HPDE6-E6E7 (cell line): ENCODE results near the gene PPP2R5B.

Source experiments
- DNase-seq: peaks from one replicate; pipeline ENCODE4 v3.0.0; 2011; ENCODE audit warnings: missing footprints; ENCODE audit errors: extremely low spot score

The PPP2R5B gene

DNA sequence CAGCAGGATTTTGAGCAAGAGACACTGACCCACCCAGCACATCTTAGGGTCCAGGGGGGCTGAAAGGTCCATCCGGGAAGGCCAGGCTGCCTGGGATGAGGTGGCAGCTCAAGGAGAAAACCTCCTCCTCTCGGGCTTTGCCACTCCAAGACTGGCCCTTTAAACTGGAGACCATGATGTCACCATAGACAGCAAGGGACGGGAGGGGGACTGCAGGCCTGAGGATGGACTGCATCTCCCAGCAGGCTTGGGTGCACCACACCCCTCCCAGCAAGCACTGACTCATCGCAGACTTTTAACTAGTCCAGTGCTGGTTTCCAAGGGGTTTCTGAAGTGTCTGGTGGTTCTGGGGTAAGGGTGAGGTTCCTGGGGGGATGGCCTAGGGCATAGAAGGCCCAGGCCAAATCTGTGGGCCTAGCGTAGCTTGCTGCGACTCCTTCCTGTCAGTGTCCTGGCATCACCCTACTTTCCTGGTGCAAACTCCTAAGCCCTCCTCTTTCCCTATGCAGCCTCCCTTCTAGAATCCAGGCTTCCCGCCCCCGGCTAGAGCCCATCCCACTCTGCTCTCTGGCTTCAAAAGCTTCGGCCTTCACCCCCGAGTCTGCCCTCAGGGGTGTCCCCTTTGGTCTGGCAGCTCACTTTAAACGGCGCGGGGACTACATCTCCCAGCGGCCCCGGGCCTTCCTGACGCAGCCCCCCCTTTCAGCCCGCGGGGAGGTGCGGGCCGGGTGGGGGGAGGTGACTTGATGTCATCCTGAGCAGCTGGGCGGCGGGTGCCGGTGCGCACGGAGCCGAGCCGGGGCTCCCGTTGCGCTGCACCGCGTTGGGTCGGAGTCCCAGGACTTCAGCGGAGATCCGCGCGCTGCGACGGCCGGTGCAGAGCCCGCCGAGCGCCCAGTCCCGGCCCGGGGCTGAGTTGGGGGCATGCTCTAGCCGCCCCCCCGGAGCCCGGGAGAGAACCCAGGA lies at the start of gene PPP2R5B:
Gene PPP2R5B, plus strand, starts transcription at position 746 of the 966 bp plus-strand sequence. CDS start 1,046 bp downstream, outside the sequence.
- peak; percentile 98 for DNase-seq

DNA sequence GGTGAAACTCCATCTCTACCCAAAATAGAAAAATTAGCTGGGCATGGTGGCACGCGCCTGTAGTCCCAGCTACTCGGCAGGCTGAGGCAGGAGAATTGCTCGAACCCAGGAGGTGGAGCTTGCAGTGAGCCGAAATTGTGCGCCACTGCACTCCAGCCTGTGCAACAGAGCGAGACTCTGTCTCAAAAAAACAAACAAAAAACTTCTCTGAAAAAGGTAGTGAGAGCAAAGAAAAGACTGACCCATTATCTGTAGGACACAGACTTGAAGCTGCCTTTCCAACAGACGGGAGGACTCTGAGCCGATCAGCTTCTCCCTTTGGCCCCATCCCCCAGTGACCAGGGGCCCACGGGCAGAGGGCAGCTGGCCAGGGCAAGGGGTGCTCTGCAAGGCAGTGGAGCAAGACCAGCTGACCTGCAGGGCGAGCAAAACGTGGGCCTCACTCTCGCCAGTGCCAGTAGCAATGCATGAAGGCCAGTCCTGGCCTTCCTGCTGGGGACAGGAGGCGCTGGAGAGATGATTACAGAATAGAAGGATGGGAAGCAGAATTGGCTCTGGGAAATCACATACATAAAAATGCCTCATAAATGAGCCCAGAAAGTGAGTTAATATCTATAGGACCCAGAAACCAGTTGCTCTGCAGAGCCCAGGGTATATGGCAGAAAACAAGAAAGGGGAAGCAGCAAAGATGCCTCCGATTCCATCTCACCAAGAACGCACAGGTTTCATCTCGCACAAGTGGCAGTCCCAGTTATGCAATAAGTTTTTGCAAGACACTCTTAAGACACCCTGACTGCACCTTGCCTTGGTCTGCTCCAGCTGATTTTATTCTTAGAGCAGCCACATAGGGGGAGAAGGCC lies 48.9 kb upstream of the PPP2R5B start:
- DNase-seq, result no peak

DNA sequence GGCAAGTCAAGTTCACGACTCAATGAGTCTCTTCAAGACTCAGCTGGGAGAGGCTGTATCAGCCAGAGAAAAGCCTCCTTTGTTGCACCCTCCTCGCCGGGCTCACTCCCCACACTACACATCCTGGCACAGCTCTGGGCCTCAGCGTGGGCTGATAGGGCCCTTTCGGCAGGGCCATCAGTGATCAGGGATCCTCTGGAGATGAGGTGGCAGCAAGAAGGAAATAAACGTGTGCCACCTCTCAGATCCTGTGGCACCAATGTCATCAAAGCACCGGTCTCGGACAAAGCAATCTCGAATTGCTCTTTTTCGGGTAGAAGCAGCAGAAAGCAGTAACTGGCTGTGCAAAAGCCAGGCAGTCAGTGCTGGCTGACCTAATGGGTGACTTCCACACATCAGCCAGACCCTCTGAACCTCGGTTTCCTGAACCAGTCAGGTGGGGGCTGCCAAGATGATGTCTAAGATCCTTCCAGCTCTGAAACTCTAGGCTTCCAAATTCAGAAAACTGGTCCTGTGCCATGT lies 48.2 kb upstream of the PPP2R5B start:
- no peak for DNase-seq

DNA sequence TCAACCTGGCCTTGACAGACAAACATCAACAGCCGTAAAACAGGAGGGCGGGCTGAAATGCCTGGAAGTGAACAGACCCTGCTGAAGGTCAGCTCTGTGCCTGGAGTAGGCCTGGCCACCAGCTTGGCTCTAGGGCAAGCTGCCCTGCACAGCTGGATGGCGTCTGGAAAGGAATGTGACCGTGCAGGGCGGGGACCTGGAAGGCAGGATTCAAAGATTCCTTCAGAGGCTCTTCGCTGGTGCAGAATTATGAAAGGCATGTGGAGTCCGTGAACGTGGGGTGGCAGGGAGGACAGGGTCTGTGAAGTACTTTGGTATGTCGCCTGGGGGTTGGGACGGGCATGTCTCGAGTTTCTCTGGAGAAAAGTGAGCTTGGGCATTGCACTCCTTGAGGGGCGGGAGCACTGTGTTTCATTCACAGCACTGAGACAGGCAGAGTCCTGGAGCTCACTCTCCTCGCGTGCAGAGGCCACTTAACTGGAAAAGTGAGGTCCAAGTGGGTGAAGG lies 47.6 kb upstream of the PPP2R5B start:
- DNase-seq, result no peak

DNA sequence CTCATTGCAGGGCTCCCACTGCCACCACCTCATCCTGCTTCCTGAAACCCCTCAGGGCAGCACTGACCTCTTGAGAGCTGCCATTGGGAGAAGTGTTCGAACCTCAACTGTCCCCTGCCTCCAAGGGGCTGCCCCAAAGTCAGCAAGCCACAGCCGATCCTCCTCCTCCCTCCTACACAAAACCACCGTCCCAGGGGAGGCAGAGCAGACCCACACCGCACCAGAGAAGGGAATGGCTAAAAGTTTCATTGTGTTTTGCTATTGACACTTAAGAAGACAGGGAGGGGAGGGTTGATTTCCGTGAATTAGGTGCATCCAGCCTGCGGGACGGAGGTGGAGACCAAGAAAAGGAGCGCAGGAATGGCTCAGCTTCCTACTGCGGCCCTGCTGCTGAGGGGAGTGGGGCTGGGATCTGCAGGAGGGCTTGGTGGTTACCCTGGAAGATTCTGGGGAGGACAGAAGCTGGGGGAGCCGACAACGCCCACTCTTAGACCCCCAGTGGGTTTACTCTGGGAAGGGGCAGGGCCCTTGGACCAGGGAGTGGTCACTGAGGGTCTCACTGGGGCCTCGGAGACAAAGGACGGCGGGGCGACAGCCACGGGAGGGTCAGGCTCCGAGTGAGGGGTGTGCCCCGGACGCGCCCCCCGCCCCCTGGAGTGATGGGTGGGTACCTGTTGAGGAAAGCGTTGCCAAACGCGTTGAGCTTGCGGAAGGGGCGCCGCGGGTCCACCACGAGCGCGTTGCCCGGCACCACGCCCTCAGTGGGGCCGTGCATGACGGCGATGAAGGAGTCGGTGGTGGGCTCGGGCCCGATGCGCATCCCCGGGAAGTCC lies 46.9 kb upstream of the PPP2R5B start:
- DNase-seq, result no peak

DNA sequence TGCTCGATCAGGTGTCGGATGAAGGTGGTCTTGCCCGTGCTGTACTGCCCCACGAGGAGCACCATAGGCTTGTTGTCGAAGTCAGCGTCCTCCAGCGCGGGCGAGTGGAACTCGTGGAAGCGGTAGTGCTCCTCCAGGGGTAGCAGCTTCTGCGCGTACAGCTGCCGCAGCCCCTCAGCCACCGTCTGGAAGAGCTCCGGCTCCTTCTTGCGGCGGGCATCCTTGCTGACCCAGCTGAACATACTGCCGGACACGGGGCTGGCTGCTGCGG lies 46.3 kb upstream of the PPP2R5B start:
- no peak for DNase-seq

DNA sequence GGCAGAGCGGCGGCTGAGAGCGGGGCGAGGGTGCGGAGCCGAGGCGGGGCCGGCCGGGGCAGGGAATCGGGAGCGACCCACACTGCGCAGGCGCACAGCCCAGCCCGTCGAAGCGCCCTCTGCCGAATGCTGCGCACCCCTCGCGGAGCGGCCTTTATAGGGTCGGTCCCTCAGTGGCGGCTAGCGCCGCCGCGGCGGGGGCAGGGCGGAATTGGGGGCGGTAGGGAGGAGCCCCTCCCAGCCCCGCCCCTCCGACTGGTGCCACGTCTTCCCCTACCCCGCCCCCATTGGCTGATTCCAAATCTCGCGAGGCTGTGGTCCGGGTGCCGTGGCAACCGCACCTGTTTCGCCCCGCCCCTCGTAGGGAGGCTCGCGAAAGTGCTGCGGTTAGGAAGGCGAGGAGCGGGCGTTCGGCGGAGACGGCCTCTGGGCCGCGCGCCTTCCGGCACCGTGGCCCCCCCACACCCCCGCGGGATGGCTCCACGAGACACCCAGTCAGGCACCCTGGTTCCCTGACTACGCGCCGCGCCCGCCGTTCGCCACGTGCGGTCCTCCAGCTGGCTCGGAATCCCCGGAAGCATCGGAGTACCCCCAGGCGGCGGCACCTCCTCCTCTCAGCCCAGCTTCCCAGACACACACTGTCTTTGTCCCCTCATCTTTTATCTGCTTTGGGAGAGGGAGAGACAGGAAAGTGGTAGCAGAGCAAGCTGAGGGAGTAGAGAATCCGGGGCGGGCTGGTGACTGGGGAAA lies 45.8 kb upstream of the PPP2R5B start, which contains the start of gene EHD1:
Gene EHD1, minus strand, starts transcription at position 128 of the 750 bp plus-strand sequence. CDS start 157 bp downstream, outside the sequence.
- DNase-seq, result peak; percentile 93

DNA sequence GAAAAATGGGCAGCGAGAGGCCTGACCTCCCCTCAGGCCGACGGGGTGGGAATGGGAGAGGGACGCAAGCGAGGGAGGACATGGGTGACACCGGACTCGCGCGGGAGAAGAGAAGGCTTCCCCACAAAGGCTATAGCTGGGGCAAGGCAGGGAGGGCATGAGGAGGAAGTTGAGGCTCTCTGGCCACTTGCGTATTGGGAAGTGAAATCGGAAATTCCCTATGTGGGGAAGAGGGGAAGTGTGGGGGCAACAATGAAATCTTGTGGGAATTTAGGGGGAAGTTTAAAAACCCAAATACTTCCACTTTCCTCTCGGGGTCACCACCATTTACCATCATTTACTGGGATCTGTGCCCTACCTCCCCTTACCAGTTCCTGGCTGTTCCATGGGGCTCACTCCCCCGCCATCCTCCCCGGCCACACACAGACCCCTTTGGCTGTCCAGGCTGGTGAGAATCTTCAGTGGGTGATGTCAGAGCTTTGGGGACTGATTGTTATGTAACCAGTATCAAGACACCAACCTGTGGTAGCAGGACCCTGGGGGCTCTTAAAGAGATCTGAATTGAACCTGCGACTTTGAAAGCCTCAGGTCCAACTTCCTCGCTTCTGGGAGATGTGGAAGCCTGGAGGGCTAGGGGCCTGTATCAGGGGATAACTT lies 45.1 kb upstream of the PPP2R5B start:
- DNase-seq, result no peak

DNA sequence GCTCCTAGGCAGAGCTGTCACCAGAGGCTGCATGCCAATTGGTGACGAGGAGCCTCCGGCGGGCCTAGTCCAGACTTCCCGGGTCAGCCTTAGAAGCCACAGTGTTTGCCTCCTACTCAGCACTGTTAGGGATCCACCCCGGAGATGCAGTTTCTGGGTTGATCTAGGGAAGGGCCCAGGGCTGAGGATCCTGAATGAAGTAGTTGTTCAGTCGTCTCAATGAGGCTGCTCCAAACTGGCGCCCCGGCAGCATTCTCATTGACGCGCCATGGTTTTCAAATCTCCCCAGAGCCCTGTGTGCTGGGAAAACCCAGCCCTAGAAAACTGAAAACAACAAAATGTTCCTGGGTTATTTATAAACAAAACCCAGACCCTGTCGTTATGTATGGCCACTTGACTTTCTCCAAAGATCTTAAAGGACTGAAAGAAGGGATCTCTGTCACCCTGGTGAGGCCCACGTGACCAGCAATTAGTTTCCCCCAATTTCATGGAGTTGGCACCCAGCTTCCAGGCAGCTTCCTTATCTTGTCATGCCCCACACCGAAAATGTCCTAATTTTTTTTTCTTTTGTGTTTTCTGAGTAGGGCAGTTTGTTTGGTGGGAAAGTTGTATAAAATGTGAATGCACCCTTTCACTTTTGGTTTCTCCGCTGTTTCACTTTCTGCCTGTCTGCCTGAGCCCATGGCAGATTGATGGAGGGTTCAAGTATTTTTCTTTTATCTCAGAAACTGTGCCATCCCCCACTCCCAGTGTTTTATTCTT lies 44.1 kb upstream of the PPP2R5B start:
- DNase-seq, result no peak

DNA sequence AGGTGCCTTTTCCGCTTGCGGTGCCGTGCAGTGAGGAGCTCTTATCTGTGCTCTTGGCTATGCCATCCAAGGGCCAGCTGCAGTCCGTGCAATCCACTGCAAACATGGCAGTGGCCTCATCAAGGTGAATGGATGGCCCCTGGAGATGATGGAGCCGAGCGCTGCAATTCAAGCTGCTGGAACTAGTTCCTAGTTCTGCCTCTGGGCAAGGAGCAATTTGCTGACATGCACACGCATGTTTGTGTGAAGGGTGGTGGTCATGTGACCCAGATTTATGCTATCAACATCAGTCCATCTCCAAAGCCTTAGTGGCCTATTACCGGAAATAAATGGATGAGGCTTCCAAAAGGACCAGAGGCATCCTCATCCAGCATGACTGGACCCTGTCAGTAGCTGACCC lies 43.0 kb upstream of the PPP2R5B start:
- peak; percentile 55 for DNase-seq

DNA sequence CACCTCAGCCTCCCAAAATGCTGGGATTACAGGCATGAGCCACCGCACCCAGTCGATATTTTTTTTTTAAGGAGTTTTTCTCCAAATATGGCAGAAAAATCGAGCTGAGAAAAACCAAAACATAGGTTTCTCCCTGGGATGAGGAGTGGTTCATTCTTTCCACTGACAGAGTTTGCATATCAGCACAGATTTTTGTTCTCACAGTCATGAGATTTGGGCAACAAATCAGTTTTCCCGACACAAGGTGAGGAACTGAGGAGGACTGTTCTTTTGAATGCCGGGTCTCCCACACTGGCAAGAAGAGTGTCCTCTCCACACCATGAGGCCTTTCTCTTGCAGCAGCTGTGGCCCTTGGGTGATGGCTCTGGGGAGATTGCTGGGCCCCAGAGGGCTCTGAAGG lies 42.2 kb upstream of the PPP2R5B start:
- no peak for DNase-seq

DNA sequence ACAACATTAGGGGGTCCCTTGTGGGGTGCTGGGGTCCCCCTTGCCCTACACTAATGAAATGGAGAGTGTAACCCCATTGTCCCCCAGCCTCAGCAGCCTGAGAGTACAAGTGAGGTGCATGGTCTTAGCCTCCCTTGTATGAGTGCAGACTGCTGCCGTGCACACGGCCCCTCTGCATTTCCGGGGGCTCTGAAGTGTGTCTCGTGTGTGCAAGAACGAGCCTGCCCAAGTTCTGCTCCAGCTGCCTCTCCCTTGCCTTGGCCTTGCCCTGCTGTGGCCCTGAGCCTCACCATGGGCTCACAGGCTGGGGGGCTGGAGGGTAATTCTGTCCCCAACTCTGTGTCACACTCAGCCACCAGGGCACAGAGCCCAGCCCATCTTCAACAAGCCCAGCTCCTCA lies 40.9 kb upstream of the PPP2R5B start:
- no peak for DNase-seq

DNA sequence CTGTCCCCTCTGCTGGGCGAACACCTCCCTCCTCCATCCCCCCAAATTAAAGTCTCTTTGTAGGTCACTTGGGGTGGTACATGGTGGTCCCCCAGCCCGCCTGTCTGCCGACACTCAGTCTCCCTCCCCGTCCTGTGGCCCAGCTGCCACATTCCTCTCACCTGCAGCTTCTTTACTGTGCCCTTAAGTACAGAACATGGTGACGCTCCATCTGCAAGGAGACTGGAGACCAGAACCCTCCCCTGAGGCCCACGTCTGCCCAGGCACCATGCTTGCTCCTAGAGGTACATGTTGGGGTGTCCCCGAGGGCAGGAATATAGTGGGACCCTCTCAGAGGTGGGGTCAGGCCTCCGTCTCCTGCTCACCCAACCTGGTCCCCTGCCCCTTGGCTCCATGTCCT lies 40.5 kb upstream of the PPP2R5B start:
- no peak for DNase-seq

DNA sequence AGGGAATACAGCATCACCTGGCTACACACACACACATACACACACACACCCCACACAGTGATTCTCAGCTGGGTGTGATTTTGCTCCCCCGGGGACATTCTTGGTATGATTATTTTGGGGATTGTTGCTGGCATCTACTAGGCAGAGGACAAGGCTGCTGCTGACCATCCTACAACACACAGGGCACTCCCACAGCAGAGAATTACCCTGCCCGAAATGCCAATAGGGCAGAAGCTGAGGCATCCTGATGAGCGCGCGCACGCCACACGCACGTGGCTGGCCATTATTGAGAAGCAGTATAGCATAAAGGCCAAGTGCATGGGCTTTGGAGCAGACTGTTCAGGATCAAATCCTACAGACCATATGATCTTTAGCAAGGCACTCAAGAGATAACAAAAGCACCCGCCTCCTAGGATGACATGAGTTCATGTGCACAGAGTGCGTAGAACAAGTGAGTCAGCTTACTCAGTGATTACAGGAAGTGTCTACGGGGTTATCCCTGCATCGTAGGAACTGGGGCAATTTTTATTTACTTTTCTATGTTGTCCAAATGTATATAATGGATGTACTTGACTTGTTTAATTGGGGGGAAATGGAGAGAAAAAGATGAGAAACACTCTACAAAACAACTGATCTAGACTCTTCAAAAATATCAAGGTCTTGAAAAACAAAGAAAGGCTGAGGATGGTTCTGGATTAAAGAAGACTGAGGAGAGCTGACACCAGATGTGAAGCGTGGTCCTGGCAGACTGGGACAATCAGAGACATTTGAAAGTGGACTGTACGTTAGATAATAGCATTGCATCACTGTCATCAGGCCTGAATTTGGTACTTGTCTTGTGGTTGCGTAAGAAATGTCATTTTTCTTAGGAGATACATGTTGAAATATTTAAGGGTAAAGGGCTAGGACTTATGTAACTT lies 38.9 kb upstream of the PPP2R5B start:
- DNase-seq, result peak; percentile 49

DNA sequence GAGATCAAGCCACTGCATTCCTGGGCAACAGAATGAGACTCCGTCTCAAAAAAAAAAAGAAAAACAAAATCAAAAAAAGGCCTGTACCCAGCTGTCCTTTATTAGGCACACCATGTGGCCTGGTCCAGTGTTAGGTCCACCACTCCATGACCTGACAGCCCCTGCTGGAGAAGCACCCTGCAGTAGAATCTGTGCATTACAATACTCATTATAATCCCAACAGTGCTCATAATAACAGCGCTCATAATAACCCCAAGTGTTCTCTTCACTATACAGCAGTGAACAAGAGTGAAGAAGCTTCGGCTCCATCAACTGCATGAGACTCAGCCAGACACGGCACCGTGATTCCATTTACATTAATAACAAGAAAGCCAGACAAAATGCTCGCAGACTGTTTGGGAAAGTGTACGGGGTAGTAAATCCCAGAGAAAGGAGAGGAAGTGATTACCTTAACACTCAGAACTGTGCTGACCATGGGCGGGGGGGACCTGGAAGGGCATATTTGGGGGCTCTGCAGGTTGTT lies 37.2 kb upstream of the PPP2R5B start:
- no peak for DNase-seq

DNA sequence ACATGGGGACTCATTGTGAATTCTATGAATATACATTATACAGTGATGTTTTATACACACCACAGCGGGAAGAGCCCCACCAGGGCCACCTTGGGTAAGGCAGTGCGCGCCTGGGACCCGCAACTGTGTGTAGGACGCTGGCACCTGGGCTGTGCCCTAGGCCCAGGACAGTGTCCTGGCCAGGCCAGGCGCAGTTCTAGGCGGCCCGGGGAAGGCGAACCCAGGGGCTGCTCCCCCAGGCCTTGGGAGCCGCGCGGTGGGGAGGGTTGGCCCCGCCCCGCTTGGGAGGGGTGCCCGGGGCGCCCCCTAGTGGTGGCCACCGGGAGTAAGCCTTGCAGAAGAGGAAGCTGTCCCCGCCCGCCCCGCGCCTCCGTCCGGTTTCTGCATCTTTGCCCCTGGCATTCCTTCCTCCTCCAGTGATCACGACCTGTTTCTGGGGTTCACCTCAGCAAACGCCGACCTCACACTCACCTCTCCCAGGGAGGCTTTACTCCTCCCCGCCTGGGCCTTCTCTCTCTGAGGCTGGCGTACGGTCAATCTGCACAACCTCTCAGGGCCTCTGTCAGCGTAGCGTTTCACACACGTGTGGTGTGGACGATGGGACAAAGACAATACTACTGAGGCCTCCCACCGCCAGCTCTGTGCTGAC lies 36.6 kb upstream of the PPP2R5B start:
- peak; percentile 50 for DNase-seq

DNA sequence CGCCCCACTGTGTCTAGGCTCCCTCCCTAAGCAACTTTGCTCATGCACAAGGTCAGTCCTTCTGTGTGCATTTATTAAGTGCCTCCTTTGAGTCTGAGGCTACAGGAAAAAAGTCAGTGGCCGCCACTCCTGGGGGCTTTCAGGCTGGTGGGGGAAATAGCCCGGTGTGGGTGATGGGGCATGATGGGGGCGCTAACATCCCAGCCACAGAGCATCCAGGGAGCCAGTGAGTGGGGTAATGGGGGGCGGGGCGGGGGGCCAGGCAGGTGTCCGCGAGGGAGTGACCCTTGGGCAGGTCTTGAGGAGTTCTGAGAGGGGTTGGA lies 36.1 kb upstream of the PPP2R5B start:
- no peak for DNase-seq
